Prostate gland (tissue), 2 donors: ENCODE results near the gene ATG5.

Experiments
- CTCF ChIP-seq, 4 experiments: fragments of 200-600 bp in 2 of 4; fragments of 450-650 bp in 2 of 4; sonication (generic) in 2 of 4; IDR thresholded peaks; 1 replicate in 3 of 4; 2 replicates in 1 of 4; pipeline ENCODE4 v1.5.1; 2016 to 2019; ENCODE audit warnings: antibody characterized with exemption in 4 of 4, mild to moderate bottlenecking in 2 of 4, moderate library complexity in 2 of 4
- POLR2A ChIP-seq: fragments of 450-650 bp; IDR thresholded peaks from one replicate; pipeline ENCODE4 v1.6.1; 2016; ENCODE audit warnings: antibody characterized with exemption, mild to moderate bottlenecking
- POLR2AphosphoS5 ChIP-seq: sonication (generic); formaldehyde crosslinking; IDR thresholded peaks from one replicate; pipeline ENCODE4 v1.6.1; 2017; ENCODE audit warnings: antibody characterized with exemption

GRCh38 chr6:106184629-106185028, 140.9 kb downstream of the ATG5 start:
- TF ChIP-seq POLR2A (no peak), CTCF (IDR thresholded peaks at IDR 0.05) (no peak), POLR2AphosphoS5 (no peak)
